HepG2 (cell line): ENCODE data around the gene TSHZ1. TPM values are rescaled to one million over a fixed set of nuclear protein-coding genes. Genes with fewer than 3 reads are reported as not detected.
A peak's percentile ranks its signal among the peaks of the same experiment; 100 is the strongest.

Experiments
- AKNA ChIP-seq: sonication (generic); formaldehyde crosslinking; IDR thresholded peaks from 2 replicates; pipeline ENCODE4 v1.4.0; 2020; ENCODE audit warnings: missing genetic modification reagents, borderline replicate concordance
- ARNT2 ChIP-seq: sonication (generic); formaldehyde crosslinking; IDR thresholded peaks from 2 replicates; pipeline ENCODE4 v1.8.0; 2022; ENCODE audit warnings: mild to moderate bottlenecking, low read depth, missing genetic modification reagents, moderate library complexity
- FOXJ3 ChIP-seq: sonication (generic); formaldehyde crosslinking; IDR thresholded peaks from 2 replicates; pipeline ENCODE4 v1.4.0; 2020; ENCODE audit warnings: missing genetic modification reagents, mild to moderate bottlenecking, borderline replicate concordance
- FOXP1 ChIP-seq, 2 experiments: fragments of 450-650 bp in 1 of 2; IDR thresholded peaks; 2 replicates each; pipeline ENCODE4 v1.6.1; 2017 to 2018; ENCODE audit warnings: antibody characterized with exemption in 1 of 2
- ISX ChIP-seq: sonication (generic); formaldehyde crosslinking; conservative IDR thresholded peaks from 2 replicates; pipeline ENCODE4 v1.5.0; 2020; ENCODE audit warnings: missing genetic modification reagents
- JUNB ChIP-seq: sonication (generic); formaldehyde crosslinking; IDR thresholded peaks from 2 replicates; pipeline ENCODE4 v1.8.0; 2022; ENCODE audit warnings: missing genetic modification reagents, mild to moderate bottlenecking, borderline replicate concordance
- NR2C2 ChIP-seq: sonication (generic); formaldehyde crosslinking; IDR thresholded peaks from 2 replicates; pipeline ENCODE4 v1.4.0; 2020; ENCODE audit warnings: missing genetic modification reagents, mild to moderate bottlenecking, moderate library complexity, borderline replicate concordance
- PRPF4 ChIP-seq: fragments of 200-400 bp; formaldehyde crosslinking; IDR thresholded peaks from 2 replicates; pipeline ENCODE4 v1.6.1; 2016; ENCODE audit warnings: low read length, low read depth; ENCODE audit not compliant: poor library complexity, severe bottlenecking
- RBFOX2 ChIP-seq: fragments of 200-400 bp; formaldehyde crosslinking; IDR thresholded peaks from 2 replicates; pipeline ENCODE4 v1.6.1; 2017; ENCODE audit warnings: low read depth, mild to moderate bottlenecking, low read length
- TBX2 ChIP-seq: sonication (generic); formaldehyde crosslinking; IDR thresholded peaks from 2 replicates; pipeline ENCODE4 v1.5.0; 2020; ENCODE audit warnings: missing genetic modification reagents, mild to moderate bottlenecking, borderline replicate concordance
- ZFP1 ChIP-seq: IDR thresholded peaks from 2 replicates; pipeline ENCODE4 v1.6.1; 2016
- ZFP82 ChIP-seq: sonication (generic); formaldehyde crosslinking; IDR thresholded peaks from 2 replicates; pipeline ENCODE4 v1.5.1; 2020; ENCODE audit warnings: mild to moderate bottlenecking, missing genetic modification reagents, borderline replicate concordance
- ZNF329 ChIP-seq: sonication (generic); formaldehyde crosslinking; IDR thresholded peaks from 2 replicates; pipeline ENCODE4 v1.9.0; 2021; ENCODE audit warnings: low read depth, mild to moderate bottlenecking, missing genetic modification reagents
- ZNF44 ChIP-seq: sonication (generic); formaldehyde crosslinking; IDR thresholded peaks from 2 replicates; pipeline ENCODE4 v1.5.1; 2020; ENCODE audit warnings: mild to moderate bottlenecking, missing genetic modification reagents
- ZNF484 ChIP-seq: sonication (generic); formaldehyde crosslinking; IDR thresholded peaks from 2 replicates; pipeline ENCODE4 v1.5.1; 2020; ENCODE audit warnings: mild to moderate bottlenecking, low read depth, missing genetic modification reagents, borderline replicate concordance
- ZNF713 ChIP-seq: sonication (generic); formaldehyde crosslinking; IDR thresholded peaks from 2 replicates; pipeline ENCODE4 v1.4.0; 2020; ENCODE audit warnings: mild to moderate bottlenecking, missing genetic modification reagents
- ZNF724P ChIP-seq: sonication (generic); formaldehyde crosslinking; IDR thresholded peaks from 2 replicates; pipeline ENCODE4 v1.8.0; 2022; ENCODE audit warnings: missing genetic modification reagents, borderline replicate concordance
- ZSCAN25 ChIP-seq: sonication (generic); formaldehyde crosslinking; IDR thresholded peaks from 2 replicates; pipeline ENCODE4 v1.8.0; 2022; ENCODE audit warnings: mild to moderate bottlenecking, missing genetic modification reagents
- polyA plus RNA-seq, 8 experiments: library from polyadenylated mRNA; depleted of rRNA in 3 of 8; stranded (reverse) in 7 of 8; unstranded in 1 of 8; fragments of >200 nt; fragmentation: Illumina TruSeq in 4 of 8; extraction: Trizol in 4 of 8; gene quantifications; 2 replicates each; pipeline versions ENCODE4 v1.2.1 to v1.2.3, GENCODE V29; 2011 to 2016; ENCODE audit warnings: low read depth in 4 of 8, missing spikeins in 1 of 8, mixed read lengths in 1 of 8; ENCODE audit not compliant: insufficient read depth in 1 of 8
- total RNA-seq, 5 experiments: library from RNA; depleted of rRNA; stranded (reverse); fragments of >200 nt; fragmentation: Illumina TruSeq; extraction: Trizol; gene quantifications; 2 replicates each; pipeline ENCODE4 v1.2.3, GENCODE V29; 2016; ENCODE audit warnings: low read depth in 1 of 5
- TF ChIP-seq, protein P1 (sequence below): sonication (generic); formaldehyde crosslinking; conservative IDR thresholded peaks from 2 replicates; pipeline ENCODE4 v1.4.0; 2020; ENCODE audit warnings: missing genetic modification reagents
- TF ChIP-seq, protein P2 (sequence below): sonication (generic); formaldehyde crosslinking; IDR thresholded peaks from 2 replicates; pipeline ENCODE4 v1.4.0; 2020; ENCODE audit warnings: missing genetic modification reagents

The TSHZ1 gene
- total and polyA plus RNA-seq, 2 of the 13 experiments (the other 11 are each of a cell fraction or from before 2014, with no cell fraction given), result 2.5 to 2.7 TPM

DNA sequence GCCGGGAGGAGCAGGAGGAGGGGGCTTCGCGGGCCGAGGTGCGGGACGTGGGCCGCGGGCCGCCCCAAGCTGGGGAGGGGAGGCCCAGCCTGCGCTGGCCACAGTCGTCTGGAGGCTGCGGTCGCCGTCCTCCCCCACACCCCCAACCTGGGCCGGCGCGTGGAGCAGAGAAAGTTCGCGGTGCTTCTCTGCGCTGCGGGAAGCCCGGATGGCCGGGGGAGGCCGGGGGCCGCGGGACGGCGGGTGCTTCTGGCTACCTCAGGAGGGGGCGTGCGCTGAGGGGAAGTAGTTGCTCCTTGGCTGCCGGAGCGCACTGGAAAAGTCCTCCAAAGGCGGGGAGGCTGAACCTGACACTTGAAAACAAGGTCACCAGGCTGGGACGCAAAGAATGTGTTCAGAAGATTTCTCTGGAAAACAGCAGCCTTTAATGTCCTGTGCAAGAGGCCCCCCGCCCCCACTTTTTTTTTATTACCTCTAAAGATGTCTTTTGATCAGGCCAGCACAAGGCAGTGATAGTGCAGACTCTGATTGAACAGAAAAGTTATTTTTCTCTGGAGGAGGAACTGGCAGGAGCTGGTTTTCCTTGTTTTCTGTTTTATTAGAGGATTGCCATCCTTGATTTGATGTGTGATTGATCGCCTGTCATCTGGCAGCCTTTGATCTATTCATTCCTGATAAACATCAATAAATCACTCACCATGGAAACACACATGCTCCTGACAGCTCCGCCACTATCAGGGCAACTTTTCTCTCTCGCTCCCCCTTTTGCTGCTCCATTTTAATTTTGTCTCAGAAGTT, 1.6 kb downstream of the TSHZ1 start (continued):
- TF ChIP-seq, protein P1, sequence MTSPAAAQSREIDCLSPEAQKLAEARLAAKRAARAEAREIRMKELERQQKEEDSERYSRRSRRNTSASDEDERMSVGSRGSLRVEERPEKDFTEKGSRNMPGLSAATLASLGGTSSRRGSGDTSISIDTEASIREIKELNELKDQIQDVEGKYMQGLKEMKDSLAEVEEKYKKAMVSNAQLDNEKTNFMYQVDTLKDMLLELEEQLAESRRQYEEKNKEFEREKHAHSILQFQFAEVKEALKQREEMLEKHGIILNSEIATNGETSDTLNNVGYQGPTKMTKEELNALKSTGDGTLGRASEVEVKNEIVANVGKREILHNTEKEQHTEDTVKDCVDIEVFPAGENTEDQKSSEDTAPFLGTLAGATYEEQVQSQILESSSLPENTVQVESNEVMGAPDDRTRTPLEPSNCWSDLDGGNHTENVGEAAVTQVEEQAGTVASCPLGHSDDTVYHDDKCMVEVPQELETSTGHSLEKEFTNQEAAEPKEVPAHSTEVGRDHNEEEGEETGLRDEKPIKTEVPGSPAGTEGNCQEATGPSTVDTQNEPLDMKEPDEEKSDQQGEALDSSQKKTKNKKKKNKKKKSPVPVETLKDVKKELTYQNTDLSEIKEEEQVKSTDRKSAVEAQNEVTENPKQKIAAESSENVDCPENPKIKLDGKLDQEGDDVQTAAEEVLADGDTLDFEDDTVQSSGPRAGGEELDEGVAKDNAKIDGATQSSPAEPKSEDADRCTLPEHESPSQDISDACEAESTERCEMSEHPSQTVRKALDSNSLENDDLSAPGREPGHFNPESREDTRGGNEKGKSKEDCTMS (CRISPR knock-in tag), result no peak
- no peak for TF ChIP-seq ARNT2 (CRISPR knock-in tag)
- no peak for TF ChIP-seq ZNF713
- peak; percentile 49; the same call in 1 of the 2 replicates for TF ChIP-seq RBFOX2
- no peak for TF ChIP-seq ZNF44 (CRISPR knock-in tag)
- no peak for TF ChIP-seq JUNB (CRISPR knock-in tag)
- TF ChIP-seq ZNF329 (CRISPR knock-in tag), result no peak
- no peak for TF ChIP-seq FOXJ3
- TF ChIP-seq NR2C2 (CRISPR knock-in tag), result no peak
- no peak for TF ChIP-seq FOXP1 (IDR thresholded peaks at IDR 0.05)
- no peak for TF ChIP-seq FOXP1 (CRISPR knock-in tag; IDR thresholded peaks at IDR 0.05)
- no peak for TF ChIP-seq PRPF4
- TF ChIP-seq, protein P2, sequence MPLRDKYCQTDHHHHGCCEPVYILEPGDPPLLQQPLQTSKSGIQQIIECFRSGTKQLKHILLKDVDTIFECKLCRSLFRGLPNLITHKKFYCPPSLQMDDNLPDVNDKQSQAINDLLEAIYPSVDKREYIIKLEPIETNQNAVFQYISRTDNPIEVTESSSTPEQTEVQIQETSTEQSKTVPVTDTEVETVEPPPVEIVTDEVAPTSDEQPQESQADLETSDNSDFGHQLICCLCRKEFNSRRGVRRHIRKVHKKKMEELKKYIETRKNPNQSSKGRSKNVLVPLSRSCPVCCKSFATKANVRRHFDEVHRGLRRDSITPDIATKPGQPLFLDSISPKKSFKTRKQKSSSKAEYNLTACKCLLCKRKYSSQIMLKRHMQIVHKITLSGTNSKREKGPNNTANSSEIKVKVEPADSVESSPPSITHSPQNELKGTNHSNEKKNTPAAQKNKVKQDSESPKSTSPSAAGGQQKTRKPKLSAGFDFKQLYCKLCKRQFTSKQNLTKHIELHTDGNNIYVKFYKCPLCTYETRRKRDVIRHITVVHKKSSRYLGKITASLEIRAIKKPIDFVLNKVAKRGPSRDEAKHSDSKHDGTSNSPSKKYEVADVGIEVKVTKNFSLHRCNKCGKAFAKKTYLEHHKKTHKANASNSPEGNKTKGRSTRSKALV (CRISPR knock-in tag), result 0 out of 2 replicates have a peak, but pooled peaks have one; percentile 37
- TF ChIP-seq ZNF484 (CRISPR knock-in tag), result no peak
- no peak for TF ChIP-seq ZFP82 (CRISPR knock-in tag)
- TF ChIP-seq ISX, result no peak
- TF ChIP-seq ZSCAN25 (CRISPR knock-in tag), result 0 out of 2 replicates have a peak, but pooled peaks have one; percentile 18
- no peak for TF ChIP-seq TBX2 (CRISPR knock-in tag)
- TF ChIP-seq AKNA, result no peak
- TF ChIP-seq ZNF724P, result no peak
- no peak for TF ChIP-seq ZFP1 (CRISPR knock-in tag)
